Naive thymus-derived CD4-positive, alpha-beta T cell (primary cell): ENCODE results near the gene SEMA4C. TPM values are rescaled to one million over a fixed set of nuclear protein-coding genes. Genes with fewer than 3 reads are reported as not detected.

Experiments used
- ATAC-seq: fragments of 150-1000 bp; cut with Tn5 transposase; 2 replicates; pipeline ENCODE4 v1.10.0; 2021; ENCODE audit warnings: mild to moderate bottlenecking, moderate library complexity
- CTCF ChIA-PET: fragments of 350-600 bp; sonication (Branson Sonifier 250); formaldehyde crosslinking; loops from one replicate; lab custom pipeline; 2021; ENCODE audit warnings: antibody characterized with exemption; lab: Charles Lee
- POLR2A ChIA-PET: fragments of 350-600 bp; sonication (Branson Sonifier 250); formaldehyde crosslinking; loops from one replicate; lab custom pipeline; 2021; ENCODE audit warnings: antibody characterized with exemption, inconsistent platforms; lab: Charles Lee
- DNase-seq, 9 donors: peaks; one replicate each; pipeline versions ENCODE4 v3.0.0 to v3.0.0-alpha.2; 2020 to 2022; ENCODE audit warnings: mixed read lengths in 1 of 9
- H3K27ac ChIP-seq: one replicate; pipeline ENCODE4 v1.7.0; 2013; ENCODE audit warnings: mild to moderate bottlenecking, low read depth, low read length, moderate library complexity
- H3K27me3 ChIP-seq, 2 donors: one replicate each; pipeline ENCODE4 v1.7.0; 2013; ENCODE audit warnings: low read length in 2 of 2, mild to moderate bottlenecking in 2 of 2, moderate library complexity in 2 of 2; ENCODE audit not compliant: control insufficient read depth in 2 of 2, insufficient read depth in 2 of 2
- H3K36me3 ChIP-seq, 3 experiments: 1 replicate in 2 of 3; 2 replicates in 1 of 3; pipeline ENCODE4 v1.7.0; 2013; ENCODE audit warnings: low read length in 3 of 3, mild to moderate bottlenecking in 3 of 3, moderate library complexity in 1 of 3; ENCODE audit not compliant: insufficient read depth in 3 of 3, control insufficient read depth in 2 of 3
- H3K4me1 ChIP-seq, 2 donors: one replicate each; pipeline ENCODE4 v1.7.0; 2013; ENCODE audit warnings: low read length in 2 of 2, mild to moderate bottlenecking in 2 of 2, moderate library complexity in 1 of 2; ENCODE audit not compliant: control insufficient read depth in 2 of 2, insufficient read depth in 2 of 2
- H3K4me3 ChIP-seq: 2 replicates; pipeline ENCODE4 v1.7.0; 2013; ENCODE audit warnings: mild to moderate bottlenecking, low read length
- H3K9me3 ChIP-seq, 3 experiments: 1 replicate in 2 of 3; 2 replicates in 1 of 3; pipeline ENCODE4 v1.7.0; 2013; ENCODE audit warnings: low read length in 3 of 3; ENCODE audit not compliant: control insufficient read depth in 2 of 3
- H3K27ac Mint-ChIP-seq, 9 donors: one replicate each; pipeline ENCODE4 v1.8.0; 2020 to 2022; ENCODE audit warnings: mixed read lengths in 9 of 9, mild to moderate bottlenecking in 8 of 9, moderate library complexity in 5 of 9, inconsistent platforms in 2 of 9
- H3K27me3 Mint-ChIP-seq, 5 donors: one replicate each; pipeline ENCODE4 v1.8.0; 2021 to 2022; ENCODE audit warnings: mixed read lengths in 5 of 5, mild to moderate bottlenecking in 1 of 5
- H3K36me3 Mint-ChIP-seq, 5 donors: one replicate each; pipeline ENCODE4 v1.8.0; 2020 to 2022; ENCODE audit warnings: mixed read lengths in 5 of 5, mild to moderate bottlenecking in 3 of 5, inconsistent platforms in 1 of 5
- H3K4me1 Mint-ChIP-seq, 7 donors: one replicate each; pipeline ENCODE4 v1.8.0; 2020 to 2022; ENCODE audit warnings: mixed read lengths in 7 of 7, mild to moderate bottlenecking in 3 of 7, inconsistent platforms in 1 of 7
- H3K4me3 Mint-ChIP-seq, 10 donors: one replicate each; pipeline ENCODE4 v1.8.0; 2020 to 2022; ENCODE audit warnings: mild to moderate bottlenecking in 10 of 10, mixed read lengths in 10 of 10, moderate library complexity in 6 of 10, inconsistent platforms in 2 of 10
- H3K9me3 Mint-ChIP-seq, 11 donors: one replicate each; pipeline ENCODE4 v1.8.0; 2020 to 2022; ENCODE audit warnings: mixed read lengths in 11 of 11, mild to moderate bottlenecking in 4 of 11, inconsistent platforms in 1 of 11, moderate library complexity in 1 of 11
- intact Hi-C, 2 donors: fragments of 100-400 bp; cut with micrococcal nuclease; formaldehyde crosslinking; loops; one replicate each; pipeline ENCODE4 v1.15.1; 2023
- polyA plus RNA-seq, 2 donors: library from polyadenylated mRNA; unstranded; fragments of 300-500 nt; fragmentation: Illumina TruSeq; gene quantifications; one replicate each; pipeline ENCODE4 v1.2.3, GENCODE V29; 2021
- total RNA-seq, 6 experiments: library from RNA in 5 of 6; stranded (reverse) in 5 of 6; gene quantifications; 1 replicate in 5 of 6; 2 replicates in 1 of 6; pipeline ENCODE4 v1.2.3 and lab custom pipeline; 2021 to 2026

The SEMA4C gene
- total and polyA plus RNA-seq, 7 experiments from 2014 or later = 3.1 to 74.7 (median 34.4) TPM

DNA sequence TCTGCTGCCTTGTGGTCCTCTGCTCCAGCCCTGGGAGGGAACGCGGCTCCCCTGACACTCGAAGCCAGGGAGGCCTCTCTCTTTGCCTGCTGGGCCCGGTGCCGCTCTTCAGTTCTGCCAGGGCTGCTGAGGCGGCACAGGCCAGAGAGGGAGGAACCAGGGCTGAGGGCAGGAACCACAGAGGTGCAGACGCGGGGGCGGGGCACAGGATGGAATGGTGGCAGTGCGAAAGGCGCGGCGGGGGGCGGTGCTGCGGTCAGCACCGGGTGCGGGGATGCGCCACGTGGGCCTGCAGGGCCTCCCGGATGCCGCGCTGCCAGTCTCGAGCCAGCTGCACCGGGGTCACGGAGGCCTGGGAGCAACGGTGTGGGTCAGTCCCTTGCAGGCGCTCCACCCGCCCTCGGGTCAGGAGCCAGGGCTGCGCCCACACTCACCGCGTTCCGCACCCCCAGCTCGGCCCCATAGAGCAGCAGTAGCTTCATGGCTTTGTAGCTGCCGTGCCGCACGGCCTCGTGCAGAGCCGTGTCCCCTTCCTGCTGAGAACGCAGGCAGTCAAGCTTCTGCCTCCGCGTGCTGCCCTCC, 30.5 kb downstream of the SEMA4C start:
- Histone ChIP-seq H3K27me3 (no peaks in the 10 kb centered on the region), H3K9me3 (no peaks in the 10 kb centered on the region), H3K4me3 (peak overlapping the region; percentile 56), H3K36me3 (peaks cover 0 to 4% (median 0%) of the 10 kb centered on the region in 3 experiments), H3K27ac (peak overlapping the region; percentile 53), H3K4me1 (peaks cover 12 to 16% of the 10 kb centered on the region in 2 donors)
- H3K9me3 Mint-ChIP-seq = peaks cover 0 to 3% (median 0%) of the 10 kb centered on the region in 11 donors
- H3K4me3 Mint-ChIP-seq = peak overlapping the region; percentile 48 to 84 (median 73)
- ChIA-PET POLR2A (interaction anchor here (0.6 to 4.4 kb wide), 10 partner anchors 9 to 113 kb away, joined by 3 to 48 read pairs (median 4); partner anchors contain the start of genes ANKRD39 and CNNM3), CTCF (interaction anchor here (1.2 to 1.6 kb wide), 2 partner anchors 18 to 23 kb away, joined by 3 to 5 read pairs; partner anchors contain the start of genes ANKRD39 and CNNM3)
- peaks cover 0 to 30% (median 18%) of the 10 kb centered on the region in 7 donors for H3K4me1 Mint-ChIP-seq
- ATAC-seq (peak; percentile 98), DNase-seq (peak; percentile 69 to 84 (median 80))
- H3K27me3 Mint-ChIP-seq = no peaks in the 10 kb centered on the region
- peaks cover 0 to 9% (median 0%) of the 10 kb centered on the region in 5 donors for H3K36me3 Mint-ChIP-seq
- intact Hi-C loops = loop anchor here (1.0 to 2.0 kb wide), 3 partner anchors 19 to 23 kb away; partner anchors contain the start of genes CNNM3 (in 2 of the 2) and ANKRD39 (in 1 of the 2)
- H3K27ac Mint-ChIP-seq = peak overlapping the region; percentile 34 to 92 (median 83)

DNA sequence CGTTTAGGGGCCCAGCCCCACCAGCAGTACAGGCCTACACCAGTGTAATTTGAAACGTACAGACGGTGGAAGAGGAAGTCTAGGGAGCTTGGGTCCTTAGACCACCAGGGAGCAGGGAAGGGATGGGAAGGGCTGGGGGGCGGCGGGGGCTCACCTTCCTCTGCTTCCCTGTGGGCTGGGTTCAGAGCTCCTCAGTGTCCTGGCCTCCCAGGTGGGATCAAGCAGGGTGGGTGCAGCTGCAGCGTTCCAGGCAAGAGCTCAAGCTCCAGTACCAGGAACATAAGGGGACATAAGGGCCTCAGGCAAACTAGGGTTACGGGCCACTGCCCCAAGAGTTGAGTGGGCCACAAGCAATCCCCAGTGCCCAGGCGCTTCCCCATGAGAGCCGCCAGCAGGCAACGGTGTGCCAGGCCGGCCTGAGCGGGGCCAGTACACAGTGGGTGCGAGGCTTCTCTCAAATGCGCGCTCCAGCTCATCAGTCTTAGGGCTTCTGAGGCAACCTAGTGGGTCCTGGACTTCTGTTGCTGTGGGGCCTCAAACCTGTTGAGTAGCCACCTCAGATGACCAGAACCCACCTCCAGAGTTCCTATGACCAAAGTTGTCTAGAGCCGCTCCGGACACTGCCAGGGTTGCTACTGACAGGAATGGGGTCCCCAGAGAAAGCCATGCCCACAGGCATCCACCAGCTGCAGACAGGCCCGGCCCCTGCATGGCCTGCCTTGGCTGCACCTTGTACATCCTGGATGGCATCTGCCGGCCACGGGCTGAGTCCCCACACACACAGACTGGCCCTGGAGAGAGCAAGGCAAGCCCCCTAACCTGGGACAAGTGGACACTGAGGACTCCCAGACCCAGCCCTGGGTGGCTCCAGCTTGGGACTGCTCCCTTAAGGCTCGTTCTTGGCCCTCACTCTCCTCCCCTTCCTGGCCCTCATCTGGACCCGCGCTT, 31.3 kb downstream of the SEMA4C start:
- intact Hi-C loops = loop anchor here (1.0 to 2.0 kb wide), 3 partner anchors 20 to 22 kb away; partner anchors contain the start of genes CNNM3 (in 2 of the 2) and ANKRD39 (in 1 of the 2)
- POLR2A ChIA-PET = interaction anchor here (1.3 to 4.4 kb wide), 5 partner anchors 19 to 86 kb away, joined by 5 to 48 read pairs (median 10); partner anchors contain the start of genes ANKRD39 and CNNM3
- Mint-ChIP-seq H3K9me3 (peaks cover 0 to 2% (median 0%) of the 10 kb centered on the region in 11 donors), H3K27ac (peak overlapping the region; percentile 34 to 92 (median 83)), H3K4me3 (peak overlapping the region; percentile 48 to 84 (median 73)), H3K36me3 (peaks cover 0 to 9% (median 0%) of the 10 kb centered on the region in 5 donors), H3K27me3 (no peaks in the 10 kb centered on the region), H3K4me1 (peaks cover 0 to 29% (median 18%) of the 10 kb centered on the region in 7 donors)
- Histone ChIP-seq H3K4me3 (peak overlapping the region; percentile 56), H3K36me3 (peaks cover 0 to 7% (median 0%) of the 10 kb centered on the region in 3 experiments), H3K4me1 (peaks cover 12 to 16% of the 10 kb centered on the region in 2 donors), H3K27me3 (no peaks in the 10 kb centered on the region), H3K27ac (peak overlapping the region; percentile 53), H3K9me3 (no peaks in the 10 kb centered on the region)
- no peak for DNase-seq
- ATAC-seq = no peak
- CTCF ChIA-PET = interaction anchor here (1.2 to 1.6 kb wide), 2 partner anchors 19 to 22 kb away, joined by 3 to 5 read pairs; partner anchors contain the start of genes ANKRD39 and CNNM3

DNA sequence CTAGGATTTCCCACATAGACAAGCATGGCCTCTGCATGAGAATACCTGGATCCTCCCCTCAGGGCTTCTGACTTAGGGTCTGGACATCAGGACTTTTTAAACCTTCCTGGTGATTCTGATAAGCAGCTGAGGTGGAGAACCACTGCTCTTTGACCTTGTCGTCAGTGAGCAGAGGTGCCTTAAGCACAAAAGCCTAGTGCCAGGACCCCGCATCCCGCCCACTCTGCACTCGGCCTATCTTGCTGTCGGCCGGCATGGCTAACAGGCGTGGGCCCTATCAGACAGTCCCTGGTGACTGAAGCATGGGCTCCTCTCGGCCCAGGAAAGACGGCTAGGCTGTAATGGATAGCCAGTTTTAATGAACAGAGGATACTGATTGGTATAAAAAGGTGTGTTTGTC, 32.3 kb downstream of the SEMA4C start:
- H3K27me3 Mint-ChIP-seq = no peaks in the 10 kb centered on the region
- Histone ChIP-seq H3K36me3 (peaks cover 0 to 18% (median 0%) of the 10 kb centered on the region in 3 experiments), H3K4me1 (peaks cover 12 to 16% of the 10 kb centered on the region in 2 donors), H3K27me3 (no peaks in the 10 kb centered on the region), H3K4me3 (no peak overlapping the region), H3K27ac (no peak overlapping the region), H3K9me3 (no peaks in the 10 kb centered on the region)
- peaks cover 0 to 9% (median 0%) of the 10 kb centered on the region in 5 donors for H3K36me3 Mint-ChIP-seq
- no peak overlapping the region for H3K4me3 Mint-ChIP-seq
- peaks cover 0 to 2% (median 0%) of the 10 kb centered on the region in 11 donors for H3K9me3 Mint-ChIP-seq
- ChIA-PET CTCF (no interaction called here), POLR2A (interaction anchor here (0.6 to 4.4 kb wide), 4 partner anchors 15 to 87 kb away, joined by 3 to 48 read pairs (median 5); partner anchors contain the start of genes ANKRD39 and CNNM3)
- intact Hi-C loops = no loop called here
- ATAC-seq (no peak), DNase-seq (no peak)
- H3K27ac Mint-ChIP-seq = peak overlapping the region in 3 of 9 donors; percentile 10 to 56 (median 28)
- peaks cover 0 to 23% (median 13%) of the 10 kb centered on the region in 7 donors for H3K4me1 Mint-ChIP-seq

DNA sequence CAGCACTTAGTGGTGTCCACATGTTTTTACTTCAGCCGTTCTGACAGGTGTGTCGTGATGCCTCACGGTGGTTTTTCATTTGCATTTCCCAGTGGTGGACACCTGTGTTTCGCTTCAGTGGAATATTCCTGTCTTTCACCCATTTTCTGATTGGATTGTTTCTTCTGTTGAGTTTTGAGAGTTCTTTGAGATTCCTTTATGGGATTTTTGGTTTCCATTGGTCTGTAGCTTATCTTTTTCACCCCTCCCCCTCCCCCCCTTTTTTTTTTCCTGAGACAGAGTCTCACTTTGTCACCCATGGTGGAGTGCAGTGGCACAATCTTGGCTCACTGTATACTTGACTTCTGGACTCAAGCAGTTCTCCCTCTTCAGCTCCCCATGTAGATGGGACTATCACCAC, 34.0 kb downstream of the SEMA4C start:
- ChIA-PET POLR2A (no interaction called here), CTCF (interaction anchor here (0.9 kb wide), 1 partner anchor 31 kb away, joined by 3 read pairs; no protein-coding TSS in a partner anchor)
- Mint-ChIP-seq H3K4me1 (peaks cover 0 to 20% (median 13%) of the 10 kb centered on the region in 7 donors), H3K9me3 (no peaks in the 10 kb centered on the region), H3K27ac (no peak overlapping the region), H3K36me3 (peaks cover 0 to 19% (median 4%) of the 10 kb centered on the region in 5 donors), H3K27me3 (no peaks in the 10 kb centered on the region), H3K4me3 (no peak overlapping the region)
- peaks cover 12 to 16% of the 10 kb centered on the region in 2 donors for H3K4me1 ChIP-seq
- ATAC-seq = no peak
- no peaks in the 10 kb centered on the region for H3K9me3 ChIP-seq
- H3K36me3 ChIP-seq = peaks cover 0 to 35% (median 5%) of the 10 kb centered on the region in 3 experiments
- DNase-seq = no peak
- H3K27me3 ChIP-seq = no peaks in the 10 kb centered on the region
- no peak overlapping the region for H3K27ac ChIP-seq
- no peak overlapping the region for H3K4me3 ChIP-seq
- intact Hi-C loops = no loop called here

DNA sequence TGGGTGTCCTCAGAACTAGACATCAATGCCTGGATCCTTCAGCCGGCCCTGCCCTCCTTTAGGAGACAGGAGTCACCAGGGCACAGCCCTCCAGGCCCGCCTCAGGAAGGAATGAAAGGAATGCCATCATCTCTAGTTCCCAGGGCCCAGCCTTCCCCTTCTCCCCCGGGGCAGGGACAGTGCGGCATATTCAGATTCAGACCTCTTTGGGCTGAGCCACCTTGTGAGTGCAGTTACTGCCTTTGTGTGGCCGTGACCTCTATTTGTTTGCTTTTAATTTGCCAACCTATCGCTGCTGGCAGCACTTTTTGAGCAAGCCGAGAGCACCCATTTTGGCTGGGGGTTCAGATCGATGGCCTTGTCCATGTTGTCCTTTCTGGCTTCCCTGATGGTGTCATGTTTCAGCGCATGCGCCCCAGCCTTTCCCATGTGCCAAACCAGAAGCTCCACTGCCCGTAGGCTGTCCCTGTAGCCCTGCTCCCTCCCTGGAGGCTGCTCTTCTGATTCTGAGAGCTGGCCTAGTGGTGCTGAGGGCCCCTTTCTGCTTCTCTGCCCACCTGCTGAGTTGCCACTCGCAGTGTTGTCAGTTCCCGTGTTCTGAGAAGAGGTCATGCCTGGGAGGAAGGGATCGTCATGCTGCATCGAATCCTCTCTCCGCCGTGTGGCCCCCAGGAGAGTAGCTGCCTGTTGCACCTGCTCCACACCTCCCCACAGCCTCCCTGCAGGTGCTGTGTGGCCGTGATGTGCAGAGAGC, 36.9 kb downstream of the SEMA4C start:
- H3K4me3 Mint-ChIP-seq = no peak overlapping the region
- peaks cover 12 to 37% (median 12%) of the 10 kb centered on the region in 5 donors for H3K36me3 Mint-ChIP-seq
- Histone ChIP-seq H3K9me3 (no peaks in the 10 kb centered on the region), H3K4me3 (no peak overlapping the region), H3K36me3 (peaks cover 8 to 62% (median 17%) of the 10 kb centered on the region in 3 experiments), H3K27me3 (no peaks in the 10 kb centered on the region), H3K4me1 (no peaks in the 10 kb centered on the region), H3K27ac (no peak overlapping the region)
- intact Hi-C loops = no loop called here
- peak overlapping the region in 4 of 9 donors; percentile 25 to 62 (median 42) for H3K27ac Mint-ChIP-seq
- H3K27me3 Mint-ChIP-seq = no peaks in the 10 kb centered on the region
- no peaks in the 10 kb centered on the region for H3K9me3 Mint-ChIP-seq
- ATAC-seq (no peak), DNase-seq (no peak)
- CTCF ChIA-PET = interaction anchor here (0.6 kb wide), 1 partner anchor 137 kb away, joined by 3 read pairs; no protein-coding TSS in a partner anchor
- POLR2A ChIA-PET = interaction anchor here (0.5 to 0.6 kb wide), 2 partner anchors 10 to 426 kb away, joined by 3 to 4 read pairs; no protein-coding TSS in a partner anchor
- H3K4me1 Mint-ChIP-seq = peaks cover 0 to 3% (median under 1%) of the 10 kb centered on the region in 7 donors
